Right cardiac atrium (tissue), 5 donors: ENCODE measurements around the gene NCKAP5. TPM values are rescaled to one million over a fixed set of nuclear protein-coding genes. Genes with fewer than 3 reads are reported as not detected.

Experiments used
- ATAC-seq, 2 donors: fragments of 200-7000 bp; cut with Tn5 transposase; one replicate each; pipeline versions ENCODE4 v1.8.0 to v1.9.1; 2020; ENCODE audit warnings: moderate library complexity in 2 of 2, mild to moderate bottlenecking in 1 of 2
- DNase-seq, 3 donors: peaks; one replicate each; pipeline ENCODE4 v3.0.0-alpha.2; 2020
- H3K27ac ChIP-seq: one replicate; pipeline ENCODE4 v1.5.1; 2013; ENCODE audit warnings: mild to moderate bottlenecking, low read length, control low read depth, moderate library complexity
- H3K27me3 ChIP-seq: one replicate; pipeline ENCODE4 v1.6.1; 2013; ENCODE audit not compliant: control insufficient read depth, insufficient read depth
- H3K4me1 ChIP-seq: one replicate; pipeline ENCODE4 v1.6.1; 2013; ENCODE audit warnings: low read length; ENCODE audit not compliant: control insufficient read depth, insufficient read depth
- H3K4me3 ChIP-seq: one replicate; pipeline ENCODE4 v1.5.1; 2013; ENCODE audit warnings: low read length, control low read depth
- H3K9me3 ChIP-seq: one replicate; pipeline ENCODE4 v1.6.1; 2013; ENCODE audit warnings: low read length; ENCODE audit not compliant: control insufficient read depth
- WGBS: extraction: QIAGEN DNeasy Blood & Tissue Kit; methylation state at CpG from one replicate; pipeline ENCODE4 v1.1.7; 2013; 5-methylcytosine and 5-hydroxymethylcytosine counted together
- intact Hi-C, 4 donors: fragments of 100-400 bp; cut with DNase I; formaldehyde crosslinking; loops; one replicate each; pipeline versions ENCODE4 v1.11.0 to v1.14.0; 2022 to 2023
- polyA plus RNA-seq: library from polyadenylated mRNA; stranded (reverse); fragments of 200-250 nt; gene quantifications from one replicate; pipeline ENCODE4 v1.2.3, GENCODE V29; 2013
- total RNA-seq, 4 donors: library from RNA; stranded (reverse); fragmentation: NEBNext Ultra II Directional; extraction: Animal tissue kit (Norgen Biotek cat#: 25700); gene quantifications; one replicate each; pipeline ENCODE4 v1.2.1, GENCODE V29; 2021
- donor health status: healthy with polysubstance abuse.
- donor health status: DM: no; HTN: yes; CAD: no.
- donor health status: DM: no; HTN: no; CAD: no.
- donor health status: DM: no; HTN: yes; CAD: no; lungs with severe emphysema.
- donor health status: DM: yes; HTN: yes; CAD: no.

The NCKAP5 gene
- total and polyA plus RNA-seq, 5 donors: 3.8 to 11.1 (median 7.3) TPM

GRCh38 chr2:133378928-133379549, 189.2 kb downstream of the NCKAP5 start:
- H3K4me3 ChIP-seq: no peak overlapping the region
- DNase-seq (no peak), ATAC-seq (no peak)
- H3K27ac ChIP-seq: no peak overlapping the region
- H3K27me3 ChIP-seq: no peaks in the 10 kb centered on the region
- WGBS: 68% methylated on average over 7 of the region's 7 CpGs
- intact Hi-C loops: no loop called here
- H3K9me3 ChIP-seq: no peaks in the 10 kb centered on the region
- no peaks in the 10 kb centered on the region for H3K4me1 ChIP-seq

DNA sequence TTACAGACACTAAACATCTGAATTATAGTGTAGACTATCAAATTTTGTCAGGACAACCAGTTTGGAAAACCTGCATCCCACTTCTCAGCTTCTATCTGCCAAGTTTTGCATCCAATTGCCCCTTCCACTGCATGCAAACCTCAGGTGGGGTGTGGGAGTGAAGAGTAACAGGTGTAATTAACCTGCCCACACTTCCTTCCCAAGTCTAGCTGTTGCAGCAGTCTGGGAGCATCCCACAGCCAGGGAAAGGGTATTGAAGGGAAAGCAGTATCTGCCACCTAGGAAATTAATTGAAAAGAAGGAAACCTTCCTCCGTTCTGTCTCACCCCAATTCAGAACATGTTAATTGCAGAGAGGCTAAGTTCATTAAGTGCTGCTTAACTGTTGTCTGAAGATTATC, 189.9 kb downstream of the NCKAP5 start:
- no peak overlapping the region for H3K27ac ChIP-seq
- DNase-seq: no peak
- no peaks in the 10 kb centered on the region for H3K9me3 ChIP-seq
- ATAC-seq: no peak
- intact Hi-C loops: no loop called here
- WGBS: 41% methylated on average over 1 of the region's 1 CpG
- no peak overlapping the region for H3K4me3 ChIP-seq
- no peaks in the 10 kb centered on the region for H3K27me3 ChIP-seq
- H3K4me1 ChIP-seq: no peaks in the 10 kb centered on the region

DNA sequence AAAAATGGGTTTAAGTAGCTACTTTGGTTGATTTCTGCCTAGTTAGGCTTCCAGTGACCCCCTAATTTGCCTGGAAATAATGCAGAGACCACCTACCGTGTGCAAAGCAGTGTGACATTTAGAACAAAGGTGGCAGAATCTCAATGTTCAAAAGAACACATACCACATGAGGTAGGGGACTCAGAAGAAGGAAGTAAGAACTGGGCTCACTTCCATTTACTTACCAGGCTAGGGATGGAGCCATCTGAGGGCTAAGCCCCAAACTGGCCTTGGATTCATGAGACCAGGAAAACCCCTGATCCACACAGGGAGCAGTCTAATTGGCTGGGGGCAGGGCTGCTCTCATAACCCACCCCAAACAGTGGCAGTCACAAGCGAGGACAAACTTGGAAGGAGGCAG, 190.7 kb downstream of the NCKAP5 start:
- Histone ChIP-seq H3K9me3 (no peaks in the 10 kb centered on the region), H3K27me3 (no peaks in the 10 kb centered on the region), H3K4me1 (no peaks in the 10 kb centered on the region), H3K27ac (no peak overlapping the region), H3K4me3 (no peak overlapping the region)
- intact Hi-C loops: no loop called here
- no peak for ATAC-seq
- no peak for DNase-seq
- 64% methylated on average over 2 of the region's 2 CpGs for whole genome bisulfite sequencing

DNA sequence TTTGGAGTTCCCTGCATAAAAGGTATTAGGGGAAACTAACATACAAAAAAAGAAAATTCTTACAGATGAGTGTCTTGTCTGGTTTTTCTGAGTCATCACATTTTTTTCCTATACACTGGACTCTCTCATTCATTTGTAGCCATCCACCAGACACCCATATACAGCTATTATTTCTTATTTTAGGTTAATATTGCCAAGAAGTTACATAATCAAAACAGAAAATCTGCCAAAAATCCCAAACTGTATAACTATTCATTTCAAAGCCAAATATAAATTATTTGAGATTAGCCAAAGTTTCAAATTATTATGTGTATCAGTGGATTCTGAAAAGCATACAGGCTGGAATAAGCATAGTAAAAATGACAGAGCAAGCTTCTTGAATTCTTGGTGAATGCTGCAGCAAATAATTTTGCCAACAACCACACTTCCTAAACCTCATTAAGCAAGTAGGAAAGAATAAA, 191.2 kb downstream of the NCKAP5 start:
- no peak for DNase-seq
- intact Hi-C loops: no loop called here

GRCh38 chr2:133374781-133375180, 193.5 kb downstream of the NCKAP5 start:
- no peaks in the 10 kb centered on the region for H3K27me3 ChIP-seq
- no peak overlapping the region for H3K4me3 ChIP-seq
- ATAC-seq: no peak
- WGBS: 71% methylated on average over 5 of the region's 5 CpGs
- DNase-seq: no peak
- H3K9me3 ChIP-seq: no peaks in the 10 kb centered on the region
- intact Hi-C loops: no loop called here
- H3K4me1 ChIP-seq: no peaks in the 10 kb centered on the region
- no peak overlapping the region for H3K27ac ChIP-seq

More for the DNA sequence above, 191.2 kb downstream of the NCKAP5 start:
- no peak for ATAC-seq
- no peak overlapping the region for H3K27ac ChIP-seq
- H3K4me1 ChIP-seq: no peaks in the 10 kb centered on the region
- no peaks in the 10 kb centered on the region for H3K27me3 ChIP-seq
- no peaks in the 10 kb centered on the region for H3K9me3 ChIP-seq
- H3K4me3 ChIP-seq: no peak overlapping the region

DNA sequence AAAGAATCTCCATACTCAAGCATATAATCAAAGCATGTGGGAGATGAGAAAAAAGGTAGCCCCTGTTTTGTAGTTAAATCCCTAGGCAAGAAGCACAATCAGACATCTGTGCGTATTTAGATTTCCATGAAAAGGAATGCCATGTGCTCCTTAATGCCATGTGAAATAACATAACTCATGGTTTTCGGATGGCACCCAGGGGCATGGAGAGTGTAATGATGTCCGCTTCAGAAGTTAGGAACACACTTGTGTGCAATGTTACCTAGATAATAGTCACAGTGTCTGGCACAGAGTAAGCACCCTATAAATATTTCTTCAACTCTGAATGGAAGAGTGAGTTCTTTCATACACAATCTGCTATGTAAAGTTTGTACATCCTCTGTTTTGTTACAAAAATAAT, 197.0 kb downstream of the NCKAP5 start:
- ATAC-seq: no peak
- Histone ChIP-seq H3K4me3 (no peak overlapping the region), H3K27ac (no peak overlapping the region), H3K27me3 (no peaks in the 10 kb centered on the region), H3K4me1 (no peaks in the 10 kb centered on the region), H3K9me3 (no peaks in the 10 kb centered on the region)
- intact Hi-C loops: no loop called here
- DNase-seq: no peak
- WGBS: 90% methylated on average over 3 of the region's 3 CpGs

DNA sequence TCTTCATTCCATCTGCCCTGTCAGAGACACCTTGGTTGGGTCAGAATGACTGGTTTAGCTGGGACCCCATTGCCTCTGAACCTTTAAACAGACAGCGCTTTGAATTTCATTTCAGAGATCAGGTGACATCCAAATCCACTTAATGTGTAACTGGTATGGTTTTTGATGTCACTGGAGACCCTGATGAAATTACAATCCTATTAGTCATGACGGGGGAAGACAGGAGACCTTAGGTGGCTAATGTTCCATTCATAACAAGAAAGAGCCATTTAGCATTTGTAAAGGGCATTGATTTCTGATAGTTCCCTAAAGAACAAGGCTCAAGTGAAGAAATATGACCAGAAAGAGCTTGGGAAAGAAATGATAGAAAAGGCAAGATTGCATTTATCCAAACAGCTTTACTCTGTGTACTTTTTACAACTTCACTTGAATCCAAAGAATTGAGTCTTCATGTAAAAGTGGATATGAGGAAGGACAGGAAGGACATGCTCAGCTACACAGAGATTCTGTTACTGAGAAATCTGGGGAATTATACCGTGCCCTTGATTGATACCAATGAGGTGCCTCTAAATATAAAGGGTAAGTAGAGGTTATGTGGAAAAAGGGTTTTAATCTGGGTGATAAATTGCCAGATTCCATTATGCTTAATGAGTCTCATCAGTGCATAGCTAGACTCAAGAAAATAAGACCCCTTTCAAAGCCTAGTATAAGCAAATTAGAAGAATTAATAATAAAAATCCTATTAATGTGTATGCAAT, 198.2 kb downstream of the NCKAP5 start:
- intact Hi-C loops: no loop called here
- 88% methylated on average over 3 of the region's 3 CpGs for WGBS
- Histone ChIP-seq H3K4me1 (no peaks in the 10 kb centered on the region), H3K4me3 (no peak overlapping the region), H3K27me3 (no peaks in the 10 kb centered on the region), H3K9me3 (no peaks in the 10 kb centered on the region), H3K27ac (no peak overlapping the region)
- ATAC-seq: no peak
- DNase-seq: no peak

DNA sequence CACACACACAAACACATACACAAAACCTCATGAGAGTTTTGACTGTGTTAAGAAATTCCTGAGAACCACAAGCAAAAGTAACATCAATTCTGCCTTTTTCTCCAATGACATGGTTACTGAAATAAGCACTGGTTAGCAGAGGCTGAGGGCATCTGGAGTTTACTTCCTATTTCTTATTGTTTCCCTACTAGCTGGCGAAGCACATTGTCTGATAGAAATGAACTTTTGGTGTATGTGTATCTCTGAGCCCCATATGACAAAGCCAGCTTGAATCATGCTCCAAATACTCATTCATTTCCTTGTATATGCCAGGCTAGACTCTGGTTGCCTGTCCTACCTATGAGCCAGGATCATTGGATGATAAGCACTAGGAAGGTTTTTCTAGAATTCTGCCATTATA, 203.1 kb downstream of the NCKAP5 start:
- WGBS: 69% methylated on average over 1 of the region's 1 CpG
- DNase-seq: no peak
- no peak for ATAC-seq

DNA sequence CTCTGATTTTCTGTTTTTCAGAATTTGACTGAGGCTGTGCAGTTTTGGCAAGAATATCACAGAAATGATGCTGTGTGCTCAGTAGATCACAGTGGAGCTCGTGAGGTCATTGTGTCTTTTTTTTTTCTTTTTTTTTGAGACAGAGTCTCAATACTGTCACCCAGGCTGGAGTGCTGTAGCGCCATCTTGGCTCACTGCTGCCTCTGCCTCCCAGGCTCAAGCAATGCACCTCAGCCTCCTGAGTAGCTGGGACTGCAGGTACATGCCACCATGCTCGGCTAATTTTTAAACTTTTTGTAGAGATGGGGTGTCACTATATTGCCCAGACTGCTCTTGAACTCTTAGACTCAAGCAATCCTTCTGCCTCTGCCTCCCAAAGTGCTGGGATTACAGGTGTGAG, 203.6 kb downstream of the NCKAP5 start:
- intact Hi-C loops: no loop called here
- WGBS: 73% methylated on average over 3 of the region's 3 CpGs
- ATAC-seq (no peak), DNase-seq (no peak)
- Histone ChIP-seq H3K9me3 (no peaks in the 10 kb centered on the region), H3K27me3 (no peaks in the 10 kb centered on the region), H3K4me1 (peaks cover 3% of the 10 kb centered on the region), H3K4me3 (no peak overlapping the region), H3K27ac (no peak overlapping the region)

More for the DNA sequence above, 203.1 kb downstream of the NCKAP5 start:
- H3K4me1 ChIP-seq: peaks cover 3% of the 10 kb centered on the region
- no peaks in the 10 kb centered on the region for H3K9me3 ChIP-seq
- no peak overlapping the region for H3K27ac ChIP-seq
- intact Hi-C loops: no loop called here
- no peaks in the 10 kb centered on the region for H3K27me3 ChIP-seq
- H3K4me3 ChIP-seq: no peak overlapping the region

GRCh38 chr2:133363884-133364283, 204.4 kb downstream of the NCKAP5 start:
- WGBS: 92% methylated on average over 1 of the region's 1 CpG
- peaks cover 3% of the 10 kb centered on the region for H3K4me1 ChIP-seq
- DNase-seq (no peak), ATAC-seq (no peak)
- intact Hi-C loops: no loop called here
- H3K27me3 ChIP-seq: no peaks in the 10 kb centered on the region
- H3K9me3 ChIP-seq: no peaks in the 10 kb centered on the region
- no peak overlapping the region for H3K27ac ChIP-seq
- H3K4me3 ChIP-seq: no peak overlapping the region

- DNase-seq: no peak
- no peaks in the 10 kb centered on the region for H3K9me3 ChIP-seq
- no peak for ATAC-seq
- no peak overlapping the region for H3K4me3 ChIP-seq
- intact Hi-C loops: no loop called here
- 28% methylated on average over 4 of the region's 4 CpGs for WGBS
- no peaks in the 10 kb centered on the region for H3K27me3 ChIP-seq
- H3K4me1 ChIP-seq: peaks cover 3% of the 10 kb centered on the region
- no peak overlapping the region for H3K27ac ChIP-seq
These were observed 206.2 kb downstream of the NCKAP5 start for GRCh38 chr2:133362061-133362476.
